HG03354 (cell line): ENCODE measurements around the gene NUP98.

Experiments used
- ATAC-seq: cut with Tn5 transposase; IDR thresholded peaks from one replicate; pipeline ENCODE4 v1.9.1; 2021; ENCODE audit warnings: mild to moderate bottlenecking; ENCODE audit not compliant: unreplicated experiment, poor library complexity, severe bottlenecking

NUP98 gene

DNA sequence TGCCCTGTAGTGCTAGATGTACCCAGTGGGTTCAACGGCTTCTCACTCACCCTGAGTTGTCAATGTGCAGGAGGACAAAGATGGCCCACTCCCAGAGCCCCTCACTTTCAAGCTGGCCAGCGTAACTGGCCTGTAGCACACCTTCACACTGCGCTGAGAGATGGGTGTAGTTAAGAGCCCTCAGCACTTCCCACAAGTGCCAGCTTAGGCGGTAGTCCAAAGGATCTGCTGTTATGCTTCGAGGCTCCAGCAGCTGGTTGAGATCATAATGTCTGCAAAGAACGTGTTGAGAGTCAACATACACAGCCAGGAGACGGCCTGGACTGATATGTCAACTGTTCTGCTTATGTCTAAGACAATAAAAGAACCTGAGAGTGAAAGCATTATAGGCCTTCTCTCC lies 111.4 kb downstream of the NUP98 start:
- no peak for ATAC-seq

DNA sequence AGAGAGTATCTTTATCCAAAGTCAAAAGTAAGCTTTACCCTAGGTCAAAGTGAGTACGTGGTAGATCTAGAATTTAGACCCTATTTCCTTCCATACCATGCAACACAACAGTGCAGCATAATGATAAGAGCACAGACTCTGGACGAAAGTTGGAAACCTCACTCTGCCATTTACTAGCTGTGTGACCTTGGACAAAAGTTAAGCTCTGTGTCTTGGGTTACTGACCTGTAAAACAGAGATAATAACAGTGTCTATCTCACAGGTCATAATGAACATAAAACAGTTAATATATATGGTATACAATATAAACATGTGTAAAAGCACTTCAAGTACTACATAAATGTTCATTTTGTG lies 112.6 kb downstream of the NUP98 start:
- ATAC-seq = no peak

DNA sequence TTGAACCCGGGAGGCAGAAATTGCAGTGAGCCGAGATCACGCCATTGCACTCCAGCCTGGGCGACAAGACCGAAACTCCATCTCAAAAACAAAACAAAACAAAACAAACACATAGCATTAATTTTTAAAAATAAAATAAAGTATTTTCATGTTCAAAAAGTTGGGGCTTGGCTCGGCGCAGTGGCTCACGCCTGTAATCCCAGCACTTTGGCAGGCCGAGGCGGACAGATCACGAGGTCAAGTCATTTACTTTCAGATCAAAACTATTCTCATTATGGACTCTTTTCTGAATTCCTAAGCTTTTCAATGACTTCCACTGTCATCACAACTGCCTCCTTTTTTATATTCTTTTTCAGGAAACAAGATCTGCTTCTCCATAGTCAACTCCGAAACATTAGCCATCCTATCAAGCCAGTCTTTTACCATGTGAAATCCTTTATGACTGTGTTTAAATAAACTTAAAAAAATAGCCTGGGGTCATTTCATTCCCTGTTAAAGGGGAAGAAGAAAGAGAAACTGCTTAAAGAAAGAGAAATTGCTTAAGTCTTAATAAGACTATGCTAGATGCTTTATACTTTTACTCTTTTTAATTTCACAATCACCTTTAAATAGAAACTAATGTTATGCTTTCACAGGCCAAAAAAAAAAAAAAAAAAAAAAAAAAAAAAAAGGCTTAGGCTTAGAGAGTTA lies 113.1 kb downstream of the NUP98 start:
- no peak for ATAC-seq

DNA sequence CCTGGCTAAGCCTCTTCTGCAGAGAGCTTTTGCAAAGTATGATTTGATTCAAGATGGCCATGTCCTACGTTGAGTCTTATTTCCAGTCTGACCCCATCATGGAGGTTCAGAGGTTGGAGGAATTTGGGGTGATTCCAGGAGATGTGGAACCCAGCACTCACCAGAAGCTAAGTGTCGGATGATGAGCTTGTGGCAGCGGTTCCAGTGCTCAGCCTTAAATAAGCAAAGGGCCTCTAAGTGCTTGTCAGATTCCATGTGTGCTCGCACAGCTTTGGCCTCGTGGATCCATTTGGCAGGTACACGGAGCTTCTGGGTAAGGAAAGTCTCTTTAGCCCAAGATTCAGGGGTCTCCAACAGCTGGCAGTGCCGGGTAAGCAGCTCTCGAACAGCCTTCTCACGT lies 114.3 kb downstream of the NUP98 start:
- ATAC-seq = no peak

DNA sequence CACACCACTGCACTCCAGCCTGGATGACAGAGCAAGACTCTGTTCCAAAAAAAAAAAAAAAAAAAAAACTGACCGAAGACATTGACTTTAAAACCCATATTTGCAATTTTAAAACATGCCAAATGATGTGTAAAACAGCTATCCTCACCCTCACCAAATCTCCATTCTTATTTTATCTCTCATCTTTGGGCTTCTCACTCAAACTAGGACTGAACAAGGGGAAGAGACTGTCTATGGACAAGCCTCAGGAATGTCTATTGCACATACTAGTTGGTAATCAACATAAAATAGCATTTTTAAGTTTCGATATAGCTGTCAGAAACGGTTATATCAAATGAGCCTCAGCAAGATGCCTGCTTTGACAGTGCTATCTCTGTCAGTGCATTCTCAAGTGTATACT lies 118.3 kb downstream of the NUP98 start:
- no peak for ATAC-seq

DNA sequence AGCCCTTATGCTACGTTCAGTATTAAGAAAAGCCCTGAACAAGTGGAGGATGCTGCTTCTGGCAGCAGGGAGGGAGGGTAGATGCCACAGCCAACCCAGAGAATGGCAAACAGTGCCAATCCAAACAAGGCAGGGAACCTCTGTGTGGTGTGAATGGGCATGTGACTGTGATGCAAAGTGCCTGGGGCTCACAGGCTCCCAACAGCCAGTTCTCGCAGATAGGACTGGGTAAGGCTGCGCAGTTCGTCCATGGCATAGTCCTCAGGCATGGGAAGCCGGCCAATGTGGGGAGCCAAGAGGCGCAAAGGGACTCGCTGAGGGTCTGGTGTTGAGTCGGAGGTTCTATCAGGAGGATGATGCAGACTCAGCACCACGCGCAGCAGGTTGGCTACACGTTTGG lies 121.4 kb downstream of the NUP98 start:
- no peak for ATAC-seq

DNA sequence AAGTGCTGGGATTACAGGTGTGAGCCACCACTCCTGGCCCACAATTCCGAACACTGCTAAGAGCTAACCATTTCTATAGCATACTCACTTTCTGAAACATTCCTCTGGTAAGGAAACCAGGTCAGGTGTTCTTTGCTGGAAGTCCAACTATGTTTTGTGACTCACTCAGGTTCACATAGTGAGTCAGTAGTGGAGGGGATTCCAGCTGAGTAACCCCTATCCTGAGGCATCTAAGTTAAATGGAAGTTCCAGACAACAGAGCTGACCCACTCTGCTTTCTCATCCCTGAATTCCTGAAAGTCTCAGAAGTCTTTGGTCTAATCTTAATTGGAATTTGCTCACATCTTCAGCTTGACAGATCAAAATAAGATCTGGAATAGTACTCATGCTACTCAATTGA lies 123.2 kb downstream of the NUP98 start:
- ATAC-seq = no peak

DNA sequence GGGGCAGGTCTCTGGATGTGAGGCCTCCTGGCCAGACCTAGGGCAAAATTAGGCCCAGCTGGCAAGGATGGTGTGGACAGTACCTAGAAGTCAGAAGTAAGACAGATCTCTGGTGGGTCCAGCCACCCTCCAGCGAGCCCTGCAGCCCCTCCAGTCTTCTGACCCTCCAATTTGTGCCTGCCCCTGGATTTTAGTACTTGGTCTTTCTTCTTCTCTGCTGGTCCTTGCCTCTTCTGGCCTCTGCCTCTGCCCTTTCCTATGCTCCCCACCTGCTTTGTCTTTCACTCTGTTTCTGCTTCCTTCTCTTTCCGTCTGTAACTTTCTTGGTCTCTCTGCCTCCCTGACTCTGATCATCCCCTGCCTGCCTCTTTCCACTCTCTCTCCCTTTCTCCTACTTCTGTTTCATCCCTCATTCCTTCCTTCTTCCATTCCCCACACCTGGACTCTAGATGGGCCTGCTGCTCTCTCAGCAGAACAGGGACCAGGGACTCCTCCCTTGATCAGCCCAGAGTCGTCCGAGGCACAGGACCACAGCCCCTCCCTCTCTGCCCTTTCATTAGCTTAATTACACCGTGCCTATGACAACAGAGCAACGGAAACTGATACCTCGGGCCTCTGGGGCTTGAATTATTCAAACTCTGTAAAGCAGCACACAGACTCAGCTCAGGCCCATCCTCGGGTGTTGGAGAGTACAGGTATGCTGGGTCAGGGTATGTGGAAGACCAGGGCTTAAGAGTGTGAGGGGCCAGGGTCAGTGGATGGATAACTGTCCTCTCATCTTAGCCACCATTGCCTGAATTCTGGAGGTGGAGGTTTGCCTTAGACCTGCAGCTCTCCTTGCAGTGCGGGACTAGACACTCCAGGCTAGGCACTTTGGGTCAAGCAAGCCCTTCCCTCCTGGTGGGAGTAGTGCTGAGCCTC lies 125.8 kb downstream of the NUP98 start, which contains the start of gene CHRNA10:
TSS of gene CHRNA10 (minus strand) at position 51 of the 921 bp plus-strand sequence. CDS start 72 bp downstream, outside the sequence.
- ATAC-seq = no peak

DNA sequence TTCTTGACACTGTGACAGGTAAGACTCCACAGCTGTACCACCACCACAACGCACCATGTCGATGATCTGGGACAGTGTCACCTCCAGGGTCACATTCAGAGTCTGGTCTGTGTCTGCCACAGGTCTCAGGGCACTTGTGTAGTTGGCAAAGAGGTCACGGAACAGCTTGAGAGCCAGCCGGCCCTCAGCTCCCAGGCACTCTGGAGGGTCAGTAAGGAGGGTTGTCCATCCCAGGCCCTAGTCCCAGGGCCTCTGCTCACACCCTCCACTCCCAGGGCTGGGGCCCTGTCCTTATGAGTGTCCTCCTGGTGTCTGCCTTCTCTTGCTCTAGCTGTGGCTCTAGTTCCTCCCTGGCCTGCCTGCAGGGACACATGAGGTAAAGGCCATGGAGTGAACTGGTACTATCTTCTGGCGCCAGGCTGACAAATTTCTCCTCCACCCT lies 127.6 kb downstream of the NUP98 start:
- ATAC-seq = no peak

DNA sequence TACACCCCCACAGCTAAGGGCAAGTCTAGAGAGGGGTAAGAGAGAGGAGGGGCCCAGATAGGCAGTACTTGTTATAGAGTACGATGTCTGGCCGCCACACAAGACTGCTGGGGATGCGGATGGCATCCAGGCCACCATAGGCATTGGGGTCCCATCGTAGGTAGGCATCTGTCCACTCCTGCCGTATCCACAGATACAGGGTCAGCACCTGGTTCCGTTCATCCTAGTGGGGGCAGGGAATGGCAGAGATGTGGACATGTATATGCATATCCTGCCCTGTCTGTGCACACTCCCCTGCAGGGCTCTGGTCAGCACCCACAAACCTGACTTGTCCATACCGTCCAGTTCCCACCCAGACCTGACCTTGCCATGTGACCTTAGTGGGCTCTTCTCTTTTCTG lies 128.2 kb downstream of the NUP98 start:
- ATAC-seq = no peak

DNA sequence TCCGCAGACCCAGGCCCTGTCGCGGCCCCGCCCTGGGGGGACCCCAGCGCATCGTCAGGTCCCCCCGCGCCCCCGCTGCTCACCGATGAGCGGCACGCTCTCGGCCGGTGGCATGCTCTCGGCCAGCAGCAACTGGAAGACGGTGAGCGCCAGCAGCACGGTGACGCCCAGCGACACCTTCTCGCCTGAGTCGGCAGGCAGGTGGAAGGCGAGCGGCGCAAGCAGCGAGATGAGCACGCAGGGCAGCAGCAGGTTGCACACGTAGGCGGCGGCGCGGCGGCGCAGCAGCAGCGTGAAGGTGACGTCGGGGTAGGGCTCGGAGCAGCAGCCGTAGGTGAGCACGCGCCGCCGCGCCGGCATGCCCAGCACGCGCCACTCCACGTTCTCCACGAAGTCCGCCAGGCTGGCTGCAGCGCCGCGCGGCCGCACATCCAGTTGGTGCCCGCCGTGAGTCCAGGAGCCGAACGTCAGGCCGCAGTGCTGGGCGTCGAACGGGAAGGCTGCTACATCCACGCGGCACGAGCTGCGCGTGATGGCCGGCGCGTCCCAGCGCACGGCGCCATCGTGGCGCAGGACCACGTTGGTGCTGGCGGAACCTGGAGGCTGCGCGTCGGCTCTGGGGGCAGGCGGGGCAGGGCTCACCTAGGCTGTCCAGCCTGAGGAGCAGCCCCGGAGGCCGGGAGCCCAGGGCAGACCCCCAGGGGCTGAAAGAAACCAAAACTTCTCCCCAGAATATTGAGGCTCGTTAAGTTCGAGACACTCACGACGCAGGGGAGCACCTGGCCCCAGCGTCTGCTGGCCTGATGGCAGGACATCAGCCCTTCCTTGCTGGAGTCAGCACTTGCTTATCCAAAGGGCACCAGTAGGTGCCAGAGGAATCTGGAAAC lies 130.0 kb downstream of the NUP98 start:
- ATAC-seq = no peak

DNA sequence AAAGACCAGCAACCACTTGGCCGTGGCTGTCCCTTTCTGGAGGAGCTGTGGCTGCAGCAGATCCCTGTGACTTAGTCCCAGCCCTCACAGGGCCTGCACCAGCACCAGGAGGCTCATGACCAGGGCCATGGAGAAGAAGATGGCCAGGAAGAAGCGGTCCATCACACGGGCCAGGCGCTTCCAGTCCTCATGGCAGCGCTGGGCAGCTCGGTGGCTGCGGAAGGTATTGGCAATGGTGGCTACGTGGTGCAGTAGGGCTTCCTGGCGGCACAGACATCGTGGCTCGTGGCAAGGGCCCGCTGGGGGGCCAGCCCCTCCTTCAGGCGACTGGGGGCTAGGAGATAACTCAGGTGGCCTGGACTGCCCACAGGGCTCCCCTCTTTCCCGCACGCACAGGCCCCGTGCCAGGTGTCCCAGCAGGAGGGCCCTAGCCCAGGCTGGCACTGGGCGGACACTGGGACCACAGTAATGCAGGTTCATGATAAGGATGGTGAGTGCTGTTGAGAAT lies 131.3 kb downstream of the NUP98 start:
- ATAC-seq = no peak

DNA sequence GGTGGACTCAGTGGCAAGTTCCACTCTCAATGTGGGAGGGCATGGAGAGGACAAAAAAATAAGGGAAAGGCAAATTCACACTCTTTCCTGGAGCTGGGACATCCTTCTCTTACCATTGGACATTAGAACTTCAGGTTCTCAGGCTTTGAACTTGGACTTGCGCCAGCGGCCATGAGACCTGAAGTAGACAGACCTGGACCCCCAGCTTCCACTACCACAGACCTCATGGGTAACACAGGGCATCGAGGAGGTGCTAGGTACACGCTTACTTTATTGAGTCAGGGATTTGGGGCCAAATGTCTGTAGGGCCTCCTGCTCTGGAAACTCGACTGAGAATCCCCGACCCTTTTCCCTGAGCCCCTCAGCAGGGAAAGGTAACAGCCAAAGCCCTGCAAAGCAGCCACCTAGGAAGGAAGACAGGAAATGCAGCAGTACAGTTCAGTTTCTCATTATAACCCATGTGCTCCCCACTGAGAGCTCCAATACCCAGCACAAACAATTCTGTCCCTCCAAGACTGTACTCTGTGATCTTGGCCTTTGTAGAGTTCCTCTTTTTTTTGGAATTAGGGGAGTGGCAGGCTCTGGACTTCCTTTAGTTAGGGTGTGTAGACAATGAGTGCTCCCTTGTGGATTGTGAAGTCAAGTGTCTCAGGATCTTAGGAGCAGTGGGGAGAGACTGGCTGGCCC lies 131.9 kb downstream of the NUP98 start:
- ATAC-seq = no peak

DNA sequence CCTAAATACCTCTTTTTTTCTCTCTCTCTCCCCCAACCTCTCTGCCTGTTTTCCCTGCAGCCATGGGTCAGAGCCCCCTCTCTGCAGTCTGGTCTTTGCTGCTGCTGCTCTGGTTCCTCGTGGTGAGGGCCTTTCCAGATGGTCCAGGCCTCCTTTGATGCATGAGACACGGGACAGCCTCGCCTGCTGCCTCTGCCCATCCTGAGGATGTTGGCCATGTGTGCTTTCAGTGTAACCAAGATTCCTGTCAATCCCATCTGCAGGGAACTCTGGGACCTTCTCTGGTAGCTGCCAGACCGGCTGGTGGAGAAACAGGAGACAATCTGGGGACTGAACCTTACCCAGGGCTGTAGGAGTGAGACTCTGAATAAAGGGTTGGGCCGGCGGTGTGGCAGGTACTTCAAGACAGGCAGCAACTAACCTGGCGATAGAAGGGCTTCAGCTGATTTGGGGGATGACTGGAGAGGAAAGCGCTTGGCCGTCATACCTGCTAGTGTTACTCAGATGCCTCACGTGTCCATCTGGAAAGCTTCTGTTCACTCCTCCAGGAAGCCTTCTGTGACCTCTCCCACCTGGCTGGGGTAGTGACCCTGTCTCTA lies 133.2 kb downstream of the NUP98 start:
- ATAC-seq = no peak

DNA sequence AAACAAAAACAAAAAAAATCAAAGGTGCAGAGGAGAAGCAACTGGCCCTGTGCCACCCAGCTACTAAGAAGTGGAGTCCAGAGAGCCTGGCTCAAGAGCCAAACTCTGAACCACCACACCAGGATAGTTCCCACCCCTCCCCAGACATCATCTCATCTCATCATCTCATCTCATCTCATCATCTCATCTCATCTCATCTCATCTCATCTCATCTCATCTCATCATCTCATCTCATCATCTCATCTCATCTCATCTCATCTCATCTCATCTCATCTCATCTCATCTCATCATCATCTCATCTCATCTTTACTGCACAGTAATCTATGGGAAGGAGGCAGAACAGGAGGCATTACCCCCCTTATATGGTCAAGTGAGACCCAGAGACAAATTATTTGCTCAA lies 134.5 kb downstream of the NUP98 start:
- ATAC-seq = no peak

DNA sequence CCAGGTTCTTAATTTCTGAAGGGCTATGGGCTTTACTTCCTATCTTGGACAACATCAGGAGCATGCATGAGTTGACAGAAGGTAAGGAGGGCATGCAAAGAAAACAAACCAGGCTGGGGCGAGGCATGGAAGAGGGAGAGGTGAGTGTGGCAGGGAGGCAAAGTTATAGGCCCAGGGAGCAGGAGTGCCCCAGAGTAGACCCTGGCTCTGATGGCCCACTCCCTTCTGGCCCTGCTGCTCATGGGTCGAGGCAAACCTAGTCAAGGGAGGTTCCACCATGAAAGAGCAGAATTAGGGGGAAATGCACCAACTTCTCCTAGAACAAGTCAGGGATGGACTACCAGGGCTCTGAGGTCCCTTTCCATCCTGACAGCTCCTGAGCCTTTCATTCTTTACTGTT lies 136.4 kb downstream of the NUP98 start:
- no peak for ATAC-seq

DNA sequence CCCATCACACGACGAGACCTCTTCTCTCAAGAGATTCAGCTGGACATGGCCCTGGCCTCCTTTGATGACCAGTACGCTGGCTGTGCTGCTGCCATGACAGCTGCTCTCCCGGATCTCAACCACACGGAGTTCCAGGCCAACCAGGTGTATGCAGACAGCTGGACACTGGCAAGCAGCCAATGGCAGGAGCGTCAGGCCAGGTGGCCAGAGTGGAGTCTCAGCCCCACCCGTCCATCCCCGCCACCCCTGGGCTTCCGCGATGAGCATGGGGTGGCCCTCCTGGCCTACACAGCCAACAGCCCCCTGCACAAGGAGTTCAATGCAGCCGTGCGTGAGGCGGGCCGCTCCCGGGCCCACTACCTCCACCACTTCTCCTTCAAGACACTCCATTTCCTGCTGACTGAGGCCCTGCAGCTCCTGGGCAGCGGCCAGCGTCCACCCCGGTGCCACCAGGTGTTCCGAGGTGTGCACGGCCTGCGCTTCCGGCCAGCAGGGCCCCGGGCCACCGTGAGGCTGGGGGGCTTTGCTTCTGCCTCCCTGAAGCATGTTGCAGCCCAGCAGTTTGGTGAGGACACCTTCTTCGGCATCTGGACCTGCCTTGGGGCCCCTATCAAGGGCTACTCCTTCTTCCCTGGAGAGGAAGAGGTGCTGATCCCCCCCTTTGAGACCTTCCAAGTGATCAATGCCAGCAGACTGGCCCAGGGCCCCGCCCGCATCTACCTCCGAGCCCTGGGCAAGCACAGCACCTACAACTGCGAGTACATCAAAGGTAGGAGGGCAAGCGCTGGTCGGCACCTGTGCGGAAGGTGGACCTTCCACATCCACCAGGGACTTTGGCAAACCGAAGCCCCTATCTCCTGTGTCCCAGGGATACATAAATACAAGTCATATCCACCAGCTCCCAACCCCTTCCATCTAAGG lies 137.5 kb downstream of the NUP98 start:
- ATAC-seq = no peak

DNA sequence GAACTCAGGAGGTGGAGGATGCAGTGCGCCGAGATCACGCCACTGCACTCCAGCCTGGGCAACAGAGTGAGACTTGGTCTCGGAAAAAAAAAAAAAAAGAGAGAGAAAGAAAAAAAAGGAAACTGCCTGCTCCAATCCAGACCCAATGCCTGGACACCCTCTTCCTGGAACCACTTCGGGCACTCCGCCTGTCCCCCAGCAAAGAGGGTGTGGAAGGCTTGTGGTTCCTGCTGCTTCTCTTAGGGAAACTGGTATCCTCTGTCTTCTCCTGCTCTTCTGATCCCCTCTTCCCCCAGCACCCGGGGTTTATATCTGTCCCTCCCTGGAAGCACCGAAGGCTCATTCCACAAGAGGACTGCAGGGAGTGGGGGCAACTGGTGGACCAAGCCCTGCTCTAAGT lies 139.1 kb downstream of the NUP98 start:
- no peak for ATAC-seq
